Eye (tissue), 1 donor: Measurements from ENCODE around the gene PPP2R1A.
"Not testable (repeated sequence)": the region's sequence is repeated elsewhere in the genome, so short reads cannot be mapped to it uniquely, and the experiment has no call there.

ENCODE experiments used
- DNase-seq: peaks from one replicate; pipeline ENCODE4 v3.0.0-alpha.2; 2015

The PPP2R1A gene

GRCh38 chr19:52200755-52201391 is 11.0 kb downstream of the PPP2R1A start:
- not testable (repeated sequence) for DNase-seq

DNA sequence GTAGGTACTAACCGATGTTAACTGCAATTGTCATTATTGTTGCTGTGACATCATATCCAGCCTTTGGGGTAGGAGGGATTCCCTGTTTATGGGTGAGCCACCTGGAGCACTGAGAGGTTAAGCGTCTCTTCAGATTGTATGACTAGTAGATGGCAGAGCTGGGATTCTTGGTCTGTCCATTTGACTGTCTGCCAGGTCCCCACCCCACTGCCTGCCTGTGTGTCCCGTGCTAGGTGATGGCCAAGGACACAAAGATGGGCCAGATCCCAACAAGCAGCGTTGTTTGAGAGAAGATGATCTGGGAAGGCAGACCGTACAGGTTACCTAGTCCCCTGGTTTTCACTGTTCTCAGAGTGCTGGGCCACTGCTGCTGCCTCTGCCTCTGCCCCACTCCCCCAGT is 16.6 kb downstream of the PPP2R1A start:
- DNase-seq: no peak

GRCh38 chr19:52211203-52211602 is 21.4 kb downstream of the PPP2R1A start:
- no peak for DNase-seq

- no peak for DNase-seq
These were observed 22.2 kb downstream of the PPP2R1A start for GRCh38 chr19:52211926-52212571.

- no peak for DNase-seq
These were observed 22.9 kb downstream of the PPP2R1A start for GRCh38 chr19:52212572-52213255.

GRCh38 chr19:52214241-52214640 is 24.4 kb downstream of the PPP2R1A start:
- no peak for DNase-seq

- DNase-seq: no peak
These were observed 26.5 kb downstream of the PPP2R1A start for GRCh38 chr19:52216401-52216800.

GRCh38 chr19:52217576-52217975 is 27.7 kb downstream of the PPP2R1A start:
- DNase-seq: no peak

GRCh38 chr19:52219611-52220010 is 29.8 kb downstream of the PPP2R1A start:
- DNase-seq: no peak

DNA sequence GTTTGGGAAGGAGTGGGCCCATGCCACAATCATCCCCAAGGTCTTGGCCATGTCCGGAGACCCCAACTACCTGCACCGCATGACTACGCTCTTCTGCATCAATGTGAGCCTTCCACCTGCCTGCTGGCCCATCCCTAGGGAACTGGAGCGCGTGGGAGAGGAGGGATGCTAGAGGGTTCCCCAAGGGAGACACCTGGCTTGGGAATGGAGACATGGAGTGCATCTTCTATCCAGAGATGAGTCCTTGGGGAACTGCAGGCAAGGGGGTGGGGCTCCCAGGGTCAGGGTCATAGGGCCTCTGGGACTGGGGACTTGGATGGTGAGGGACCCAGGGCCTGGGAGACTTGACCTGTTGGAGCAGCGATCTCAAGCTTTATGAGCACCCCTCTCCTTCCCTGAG is 31.2 kb downstream of the PPP2R1A start:
- DNase-seq: no peak

- no peak for DNase-seq
These were observed 32.1 kb downstream of the PPP2R1A start for GRCh38 chr19:52221831-52222375.

DNA sequence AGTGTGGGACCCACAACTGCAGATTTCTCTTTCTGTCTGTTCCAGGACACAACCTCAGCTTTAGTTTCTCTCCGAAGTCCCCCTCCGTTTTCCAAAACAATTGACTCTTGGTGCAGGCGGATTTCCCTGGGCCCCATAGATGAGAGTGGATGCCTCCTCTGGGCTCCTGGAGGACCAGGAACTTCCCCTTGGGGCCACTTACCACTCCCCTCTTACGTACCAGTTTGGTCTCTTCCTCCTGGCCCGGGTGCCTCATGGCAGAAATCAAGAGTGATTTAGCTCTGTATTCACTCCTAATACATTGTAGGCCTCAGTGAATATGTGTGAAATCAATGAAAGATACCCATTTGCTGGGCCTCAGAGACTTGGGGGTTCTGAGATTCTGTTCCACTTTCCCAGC is 34.4 kb downstream of the PPP2R1A start:
- DNase-seq: no peak

GRCh38 chr19:52226652-52227051 is 36.8 kb downstream of the PPP2R1A start:
- DNase-seq: no peak

DNA sequence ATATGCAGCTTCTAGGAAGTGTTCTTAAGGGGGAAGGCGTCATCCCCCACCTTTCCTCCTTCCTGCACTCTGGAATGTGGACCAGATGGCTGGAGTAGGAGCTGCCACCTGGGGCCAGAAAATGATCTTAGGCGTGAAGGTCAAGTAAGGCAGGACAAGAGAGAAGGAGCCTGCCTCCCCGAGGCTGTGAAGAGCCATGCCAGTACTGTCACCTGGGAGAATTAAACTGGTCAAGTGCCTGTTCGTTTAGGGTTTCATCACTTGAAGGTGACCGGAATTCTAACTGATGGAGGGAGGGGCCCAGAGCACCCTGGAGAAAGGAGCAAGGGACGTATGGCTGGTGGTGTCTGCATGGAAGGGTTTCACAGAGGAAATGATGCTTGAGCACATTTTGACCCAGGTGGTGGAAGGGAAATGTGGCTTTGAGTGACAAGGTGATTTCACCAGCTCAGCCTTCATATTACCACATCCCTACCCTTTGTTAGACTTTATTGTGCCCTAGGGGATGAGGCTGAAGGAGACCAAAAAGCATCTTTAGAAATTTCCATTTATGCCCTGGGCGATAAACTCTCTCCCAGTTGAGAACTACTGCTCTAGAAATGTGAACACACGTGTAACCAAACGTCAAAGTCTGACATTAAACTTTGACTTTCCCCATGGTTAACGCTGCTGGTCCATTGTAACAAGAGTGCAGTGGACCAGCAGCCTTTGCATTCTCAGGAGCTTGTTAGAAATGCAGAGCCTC is 37.5 kb downstream of the PPP2R1A start:
- DNase-seq: no peak

DNA sequence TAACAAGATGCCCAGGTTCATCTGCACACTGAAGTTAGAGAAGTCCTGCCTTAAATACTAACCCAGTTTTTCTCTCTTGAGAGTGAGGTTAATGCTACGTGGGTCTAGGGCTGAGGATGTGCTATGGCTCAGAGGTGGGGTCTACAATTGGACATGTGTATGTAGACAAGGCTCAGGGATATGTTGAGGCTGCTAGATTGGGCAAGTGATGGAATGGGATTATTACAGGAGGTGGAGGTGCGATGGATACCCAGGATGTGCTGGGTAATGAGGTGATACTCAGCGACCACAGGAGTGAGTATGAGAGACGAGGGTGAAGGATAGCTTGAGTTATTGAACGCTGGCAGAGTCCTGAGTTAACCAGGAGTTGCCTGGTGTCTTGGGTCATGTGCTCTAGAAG is 38.1 kb downstream of the PPP2R1A start:
- no peak for DNase-seq

- DNase-seq: no peak
These were observed 39.7 kb downstream of the PPP2R1A start for GRCh38 chr19:52229524-52229923.

GRCh38 chr19:52230685-52231084 is 40.8 kb downstream of the PPP2R1A start:
- DNase-seq: no peak

DNA sequence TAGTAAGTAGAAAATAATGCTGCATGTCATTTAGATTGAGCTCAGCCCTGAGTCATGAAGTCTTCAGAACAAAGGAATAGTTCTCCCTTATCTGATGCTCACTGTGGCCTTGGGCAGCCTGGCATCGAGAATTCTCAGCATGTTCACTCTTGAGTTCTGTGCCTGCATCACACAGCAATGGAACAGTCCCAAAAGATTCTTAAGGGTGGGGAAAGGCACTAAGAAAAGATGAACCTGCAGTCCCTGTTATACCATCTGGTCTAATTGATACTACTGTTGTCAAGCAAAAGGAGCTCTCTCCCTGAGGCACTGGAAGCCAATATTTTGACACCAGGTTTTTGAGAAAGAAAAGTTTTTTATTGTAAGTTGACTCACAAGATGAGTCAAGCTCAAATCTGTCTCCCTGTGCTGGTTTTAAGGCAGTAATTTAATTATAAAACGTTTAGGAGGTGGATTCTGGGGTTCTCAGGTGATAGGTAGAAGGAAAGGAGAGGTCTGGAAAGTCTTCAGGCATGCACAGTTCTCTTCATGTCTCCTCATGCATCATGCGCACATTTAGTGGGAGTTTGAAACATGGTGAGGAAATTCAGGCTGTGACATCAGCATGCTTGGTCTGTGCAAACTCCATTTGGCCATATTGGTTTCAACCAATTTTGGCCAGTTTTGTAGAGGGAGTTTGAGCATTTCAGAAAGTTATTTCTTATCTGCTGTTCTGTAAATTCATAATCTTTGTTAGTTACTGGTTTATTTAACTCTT is 41.5 kb downstream of the PPP2R1A start:
- DNase-seq: no peak

- DNase-seq: no peak
These were observed 44.6 kb downstream of the PPP2R1A start for GRCh38 chr19:52234406-52234805.

DNA sequence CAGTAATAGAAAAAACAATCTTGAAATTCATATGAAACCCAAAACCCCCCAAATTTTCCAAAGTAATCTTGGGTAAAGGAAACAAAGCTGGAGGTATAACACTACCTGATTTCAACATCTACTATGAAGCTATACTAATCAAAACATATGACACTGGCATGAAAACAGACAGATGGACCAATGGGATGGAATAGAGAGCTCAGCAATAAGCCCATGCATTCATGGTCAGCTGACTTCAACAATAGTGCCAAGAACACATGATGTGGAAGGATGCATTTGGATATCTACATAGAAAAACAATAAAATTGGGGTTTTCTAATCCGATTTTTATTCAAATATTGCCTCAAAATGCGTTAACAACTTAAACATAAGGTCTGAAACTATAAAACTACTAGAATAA is 47.3 kb downstream of the PPP2R1A start:
- no peak for DNase-seq

DNA sequence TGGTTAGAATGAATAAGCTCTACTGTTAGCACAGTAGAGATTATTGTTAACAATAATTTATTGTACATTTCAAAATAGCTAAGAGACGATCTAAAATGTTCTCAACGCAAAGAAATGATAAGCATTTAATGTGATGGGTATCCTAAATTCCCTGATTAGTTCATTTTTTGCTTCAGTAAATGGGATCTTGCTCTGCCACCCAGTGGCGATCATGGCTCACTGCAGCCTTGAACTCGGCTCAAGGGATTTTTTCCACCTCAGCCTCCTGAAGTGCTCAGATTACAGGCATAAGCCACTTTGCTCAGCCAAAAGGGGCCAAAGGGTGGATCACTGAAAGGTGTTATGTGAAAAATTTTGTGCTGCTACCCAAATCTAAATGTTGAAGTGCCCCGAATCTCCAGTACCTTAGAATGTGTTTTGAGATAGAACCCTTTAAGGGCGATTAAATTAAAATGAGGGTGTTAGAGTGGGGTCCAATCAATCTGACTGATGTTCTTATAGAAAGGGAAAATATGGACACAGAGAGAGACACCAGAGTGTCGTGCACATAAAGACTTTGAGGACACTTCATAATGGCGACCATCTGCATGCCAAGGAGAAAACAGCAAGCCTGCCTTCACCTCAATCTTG is 48.0 kb downstream of the PPP2R1A start:
- DNase-seq: peak; percentile 88

- no peak for DNase-seq
These were observed 54.2 kb downstream of the PPP2R1A start for GRCh38 chr19:52244021-52244420.
